Stimulated activated CD4-positive, alpha-beta T cell treated with anti-CD3 and anti-CD28 coated beads, Interleukin-2, amount 100 ng/mL, for 4 hours (primary cell): ENCODE measurements around the gene RPL14.

ENCODE experiments used
- DNase-seq: peaks from one replicate; pipeline ENCODE4 v3.0.0-alpha.2; 2020; ENCODE audit warnings: low read depth

RPL14 gene

GRCh38 chr3:40463579-40463978 is 6.4 kb downstream of the RPL14 start:
- DNase-seq: no peak

- DNase-seq: no peak
Measured at GRCh38 chr3:40464339-40465110, 7.4 kb downstream of the RPL14 start.

- no peak for DNase-seq
Measured at GRCh38 chr3:40465111-40465407, 7.9 kb downstream of the RPL14 start.

- no peak for DNase-seq
Measured at GRCh38 chr3:40465456-40465855, 8.3 kb downstream of the RPL14 start.

- DNase-seq: no peak
Measured at GRCh38 chr3:40468018-40468417, 10.9 kb downstream of the RPL14 start.

- no peak for DNase-seq
Measured at GRCh38 chr3:40470701-40471100, 13.6 kb downstream of the RPL14 start.

- peak; percentile 27 for DNase-seq
Measured at GRCh38 chr3:40476478-40477470, 19.6 kb downstream of the RPL14 start, which contains the start of gene ZNF619. ZNF619 (plus strand) TSS chr3:40477122; CDS start chr3:40477980, 858 bp downstream.

- DNase-seq: no peak
Measured at GRCh38 chr3:40477666-40478065, 20.5 kb downstream of the RPL14 start.

GRCh38 chr3:40487172-40487571 is 30.0 kb downstream of the RPL14 start:
- no peak for DNase-seq

GRCh38 chr3:40490916-40491315 is 33.8 kb downstream of the RPL14 start:
- DNase-seq: no peak

- DNase-seq: no peak
Measured at GRCh38 chr3:40494698-40495097, 37.6 kb downstream of the RPL14 start.

GRCh38 chr3:40497288-40497687 is 40.1 kb downstream of the RPL14 start:
- no peak for DNase-seq

GRCh38 chr3:40499952-40500351 is 42.8 kb downstream of the RPL14 start:
- DNase-seq: no peak

GRCh38 chr3:40502034-40502433 is 44.9 kb downstream of the RPL14 start:
- no peak for DNase-seq

GRCh38 chr3:40504636-40505430 is 47.7 kb downstream of the RPL14 start:
- no peak for DNase-seq

- DNase-seq: peak; percentile 32
Measured at GRCh38 chr3:40505599-40506462, 48.7 kb downstream of the RPL14 start, which contains the start of gene ZNF620. ZNF620 (plus strand) TSS chr3:40506039; CDS start chr3:40506353, 314 bp downstream.

- no peak for DNase-seq
Measured at GRCh38 chr3:40511031-40511718, 54.0 kb downstream of the RPL14 start.

GRCh38 chr3:40516201-40516600 is 59.1 kb downstream of the RPL14 start:
- DNase-seq: no peak

GRCh38 chr3:40518067-40518466 is 60.9 kb downstream of the RPL14 start:
- DNase-seq: no peak
